Glutamatergic neuron (in vitro differentiated cells): ENCODE results near the gene MATK. TPM values are rescaled to one million over a fixed set of nuclear protein-coding genes. Genes with fewer than 3 reads are reported as not detected.
"Not testable (repeated sequence)": the region's sequence is repeated elsewhere in the genome, so short reads cannot be mapped to it uniquely, and the experiment has no call there.

Experiments used
- DNase-seq: peaks from one replicate; pipeline ENCODE4 v3.0.0; 2022
- H3K27ac Mint-ChIP-seq: one replicate; pipeline ENCODE4 v1.8.0; 2020; ENCODE audit warnings: mild to moderate bottlenecking, mixed read lengths, inconsistent platforms; ENCODE audit not compliant: unreplicated experiment
- H3K27me3 Mint-ChIP-seq: one replicate; pipeline ENCODE4 v1.8.0; 2020; ENCODE audit warnings: mild to moderate bottlenecking, moderate library complexity, mixed read lengths, inconsistent platforms; ENCODE audit not compliant: unreplicated experiment
- H3K36me3 Mint-ChIP-seq: one replicate; pipeline ENCODE4 v1.8.0; 2020; ENCODE audit warnings: mild to moderate bottlenecking, mixed read lengths, inconsistent platforms; ENCODE audit not compliant: unreplicated experiment
- H3K4me1 Mint-ChIP-seq: one replicate; pipeline ENCODE4 v1.8.0; 2020; ENCODE audit warnings: mild to moderate bottlenecking, low read depth, mixed read lengths, inconsistent platforms; ENCODE audit not compliant: unreplicated experiment
- H3K4me3 Mint-ChIP-seq: one replicate; pipeline ENCODE4 v1.8.0; 2020; ENCODE audit warnings: mild to moderate bottlenecking, mixed read lengths, inconsistent platforms; ENCODE audit not compliant: unreplicated experiment
- H3K9me3 Mint-ChIP-seq: one replicate; pipeline ENCODE4 v1.8.0; 2020; ENCODE audit warnings: mild to moderate bottlenecking, moderate library complexity, mixed read lengths, inconsistent platforms; ENCODE audit not compliant: unreplicated experiment
- CTCF ChIP-seq: fragments of 200-600 bp; sonication (generic); IDR thresholded peaks from one replicate; pipeline ENCODE4 v1.5.0; 2021; ENCODE audit not compliant: partially characterized antibody, unreplicated experiment
- total RNA-seq: library from RNA; stranded (reverse); fragmentation: NEBNext Ultra II Directional; extraction: Animal tissue kit (Norgen Biotek cat#: 25700); gene quantifications from one replicate; pipeline ENCODE4 v1.2.1, GENCODE V29; 2021; ENCODE audit not compliant: unreplicated experiment

The MATK gene
- total RNA-seq, 1 donor from 2014 or later, result not detected

- Mint-ChIP-seq H3K27ac (no peak overlapping the region), H3K27me3 (peaks cover 14% of the 10 kb centered on the region), H3K9me3 (peaks cover 2% of the 10 kb centered on the region), H3K4me1 (peaks cover 2% of the 10 kb centered on the region), H3K36me3 (no peaks in the 10 kb centered on the region), H3K4me3 (no peak overlapping the region)
- DNase-seq, result no peak
- no peak for TF ChIP-seq CTCF
These were observed 33.8 kb upstream of the MATK start for GRCh38 chr19:3819989-3820388.

GRCh38 chr19:3818918-3819317 is 32.7 kb upstream of the MATK start:
- peaks cover 2% of the 10 kb centered on the region for H3K9me3 Mint-ChIP-seq
- H3K27me3 Mint-ChIP-seq, result peaks cover 14% of the 10 kb centered on the region
- peaks cover 2% of the 10 kb centered on the region for H3K4me1 Mint-ChIP-seq
- H3K4me3 Mint-ChIP-seq, result no peak overlapping the region
- H3K36me3 Mint-ChIP-seq, result no peaks in the 10 kb centered on the region
- DNase-seq, result no peak
- TF ChIP-seq CTCF, result no peak
- H3K27ac Mint-ChIP-seq, result no peak overlapping the region

GRCh38 chr19:3818466-3818865 is 32.3 kb upstream of the MATK start:
- Mint-ChIP-seq H3K4me1 (peaks cover 2% of the 10 kb centered on the region), H3K9me3 (peaks cover 2% of the 10 kb centered on the region), H3K4me3 (no peak overlapping the region), H3K36me3 (no peaks in the 10 kb centered on the region), H3K27ac (no peak overlapping the region), H3K27me3 (peaks cover 11% of the 10 kb centered on the region)
- no peak for DNase-seq
- TF ChIP-seq CTCF, result no peak

GRCh38 chr19:3817761-3818160 is 31.6 kb upstream of the MATK start:
- Mint-ChIP-seq H3K4me3 (no peak overlapping the region), H3K36me3 (no peaks in the 10 kb centered on the region), H3K27ac (peak overlapping the region; percentile 62), H3K9me3 (peaks cover 2% of the 10 kb centered on the region), H3K27me3 (peaks cover 11% of the 10 kb centered on the region), H3K4me1 (peaks cover 2% of the 10 kb centered on the region)
- no peak for DNase-seq
- TF ChIP-seq CTCF, result no peak

GRCh38 chr19:3816566-3817218 is 30.5 kb upstream of the MATK start:
- no peak overlapping the region for H3K4me3 Mint-ChIP-seq
- no peak for TF ChIP-seq CTCF
- H3K9me3 Mint-ChIP-seq, result peaks cover 2% of the 10 kb centered on the region
- H3K27me3 Mint-ChIP-seq, result peaks cover 8% of the 10 kb centered on the region
- peaks cover 2% of the 10 kb centered on the region for H3K4me1 Mint-ChIP-seq
- no peaks in the 10 kb centered on the region for H3K36me3 Mint-ChIP-seq
- H3K27ac Mint-ChIP-seq, result no peak overlapping the region
- no peak for DNase-seq

GRCh38 chr19:3816148-3816547 is 30.0 kb upstream of the MATK start:
- H3K36me3 Mint-ChIP-seq, DNase-seq, H3K4me3 Mint-ChIP-seq, H3K27me3 Mint-ChIP-seq, H3K27ac Mint-ChIP-seq, H3K4me1 Mint-ChIP-seq, H3K9me3 Mint-ChIP-seq: not testable (repeated sequence)
